ENCODE measurements around the gene DBN1. TPM values are rescaled to one million over a fixed set of nuclear protein-coding genes. Genes with fewer than 3 reads are reported as not detected.

Gene DBN1
- total and polyA plus RNA-seq, 9 of the 15 experiments (the other 6 are each of a cell fraction or from before 2014, with no cell fraction given): 0.25 to 87.2 (median 27.9) TPM

- in situ Hi-C loops (cut with MboI): loop anchor here (10.0 kb wide), 1 partner anchor 342 kb away; no protein-coding TSS in a partner anchor
- FAIRE-seq (no peak), DNase-seq (ENCODE audit: extremely low read depth in 1 of 4, low spot score in 3 of 4) (no peak)
- no peak for TF ChIP-seq ZBTB40 (IDR thresholded peaks at IDR 0.05)
- TF ChIP-seq ZBTB40 (CRISPR knock-in tag; IDR thresholded peaks at IDR 0.05): no peak
- peak; percentile 1 for TF ChIP-seq NEUROD1 (IDR thresholded peaks at IDR 0.05; ENCODE audit: borderline replicate concordance, low read depth, low read length, partially characterized antibody)
- TF ChIP-seq BCOR (IDR thresholded peaks at IDR 0.05): no peak
- no peak for TF ChIP-seq PRPF4 (IDR thresholded peaks at IDR 0.05; ENCODE audit: insufficient read depth, low read depth, low read length, poor library complexity, severe bottlenecking)
- no peak for TF ChIP-seq CREB1 (IDR thresholded peaks at IDR 0.05)
- 0 out of 2 replicates have a peak, but pooled peaks have one; percentile 2 for TF ChIP-seq CREB1 (CRISPR knock-in tag; IDR thresholded peaks at IDR 0.05)
- no peak for TF ChIP-seq MEF2A (IDR thresholded peaks at IDR 0.05; ENCODE audit: control insufficient read depth, low read depth, low read length)
- no peak for TF ChIP-seq EGR1 (conservative IDR thresholded peaks at IDR 0.05)
- TF ChIP-seq TSC22D4 (tag; IDR thresholded peaks at IDR 0.05): no peak
- no peak for TF ChIP-seq ZNF280A (IDR thresholded peaks at IDR 0.05; ENCODE audit: low read depth, partially characterized antibody)
- no peak for TF ChIP-seq EZH2 (IDR thresholded peaks at IDR 0.05; ENCODE audit: borderline replicate concordance, low read depth, low read length)
Observed at GRCh38 chr5:177456591-177456964, 16.9 kb downstream of the DBN1 start.

More at GRCh38 chr5:177456591-177456964, 16.9 kb downstream of the DBN1 start:
- Histone ChIP-seq H3K36me3 (ENCODE audit: control insufficient read depth, insufficient read depth, low read length) (peaks cover 38% of the 10 kb centered on the region; the same call in 1 of the 3 replicates), H3K9me1 (ENCODE audit: control insufficient read depth, insufficient read depth, low read length) (peaks cover 3% of the 10 kb centered on the region), H3K9me3 (replicated peaks; ENCODE audit: control insufficient read depth, insufficient read depth, low read depth, low read length) (no peaks in the 10 kb centered on the region), H3K4me3 (no peak overlapping the region), H4K20me1 (replicated peaks; ENCODE audit: control insufficient read depth, insufficient read depth, low read length) (peaks cover 16% of the 10 kb centered on the region; the same call in 1 of the 2 replicates), H3K79me2 (ENCODE audit: control insufficient read depth, insufficient read depth, low read length) (peaks cover 10% of the 10 kb centered on the region; the same call in 2 of the 3 replicates), H3K27ac (ENCODE audit: extremely low read depth, low read depth, low read length) (no peak overlapping the region), H3K4me2 (ENCODE audit: insufficient read depth, low read length) (no peak overlapping the region), H3K27me3 (ENCODE audit: control insufficient read depth in 2 of 2, insufficient read depth in 2 of 2, low read length in 2 of 2) (no peaks in the 10 kb centered on the region), H2AFZ (ENCODE audit: low read depth, low read length) (no peak overlapping the region), H3K9ac (ENCODE audit: insufficient read depth in 1 of 2, low read depth in 2 of 2, low read length in 2 of 2) (peak overlapping the region in 1 of 2 experiments; percentile 41; a peak in 1 of 4 replicates), H3K4me1 (replicated peaks in 1 of 2; ENCODE audit: control insufficient read depth in 2 of 2, insufficient read depth in 2 of 2, low read length in 2 of 2) (peaks cover 0 to 63% of the 10 kb centered on the region in 2 experiments; a peak in 3 of 5 replicates)
- ChIA-PET POLR2A (interaction anchor here (0.9 to 1.2 kb wide), 3 partner anchors 10 to 30 kb away, joined by 5 to 10 read pairs (median 5); partner anchors contain the start of genes GRK6 and PRR7), CTCF (ENCODE audit: low intra/inter-chr PET ratio) (interaction anchor here (0.5 to 6.2 kb wide), 9 partner anchors 34 to 335 kb away, joined by 3 to 107 read pairs (median 4); partner anchors contain the start of gene MXD3)
- BruUV-seq (replicated peaks): no TSS peak
- no peak for ATAC-seq
- intact Hi-C loops (cut with micrococcal nuclease): loop anchor here (1.0 to 2.0 kb wide), 2 partner anchors 41 to 144 kb away; partner anchors contain the start of gene PDLIM7
- 30% methylated on average over 6 of the region's 12 CpGs for WGBS (ENCODE audit: insufficient coverage, low coverage, missing lambda C conversion rate)

Measured in K562 (cell line).